Spleen (tissue), 7 donors: ENCODE data around the gene CENPS.

Experiments
- POLR2A ChIP-seq, 3 donors: fragments of 450-650 bp; IDR thresholded peaks; one replicate each; pipeline ENCODE4 v1.5.1; 2017; ENCODE audit warnings: antibody characterized with exemption in 3 of 3, mild to moderate bottlenecking in 1 of 3
- POLR2AphosphoS5 ChIP-seq, 3 donors: sonication (generic); formaldehyde crosslinking; IDR thresholded peaks; one replicate each; pipeline ENCODE4 v1.5.1; 2017; ENCODE audit warnings: antibody characterized with exemption in 3 of 3
- TF ChIP-seq, protein P1 (sequence below), 11 experiments: fragments of 200-600 bp in 7 of 11; fragments of 450-650 bp in 4 of 11; sonication (generic) in 4 of 11; IDR thresholded peaks in 8 of 11; conservative IDR thresholded peaks in 3 of 11; 1 replicate in 7 of 11; 2 replicates in 4 of 11; pipeline versions ENCODE4 v1.4.0 to v1.8.0; 2016 to 2021; ENCODE audit warnings: antibody characterized with exemption in 11 of 11, inconsistent platforms in 4 of 11, mild to moderate bottlenecking in 1 of 11
- donor health status: DM: no; HTN: no; CAD: no; lungs with moderate emphysema.
- donor health status: DM: no; HTN: no; CAD: no.
- donor health status: DM: no; HTN: no; CAD: no.

DNA sequence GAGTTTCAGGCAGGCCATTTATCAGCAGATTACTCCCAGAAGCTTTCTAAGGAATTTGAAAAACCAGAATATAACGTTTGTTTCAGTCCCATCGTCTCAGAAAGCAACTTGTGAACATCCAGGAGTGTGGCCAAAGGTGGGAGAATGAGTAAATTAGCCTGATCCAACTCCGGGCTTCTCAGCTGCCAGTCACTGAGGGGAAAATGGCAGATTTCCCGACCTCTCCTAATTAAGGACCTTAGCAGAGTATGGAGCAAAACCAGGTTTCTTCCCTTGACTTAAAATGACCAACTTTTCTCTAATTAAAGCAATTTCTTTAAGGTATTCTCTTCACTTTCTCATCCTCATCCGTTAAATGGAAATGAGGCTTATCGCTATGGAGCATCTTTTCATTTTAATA is 20.6 kb downstream of the CENPS start:
- TF ChIP-seq, protein P1, sequence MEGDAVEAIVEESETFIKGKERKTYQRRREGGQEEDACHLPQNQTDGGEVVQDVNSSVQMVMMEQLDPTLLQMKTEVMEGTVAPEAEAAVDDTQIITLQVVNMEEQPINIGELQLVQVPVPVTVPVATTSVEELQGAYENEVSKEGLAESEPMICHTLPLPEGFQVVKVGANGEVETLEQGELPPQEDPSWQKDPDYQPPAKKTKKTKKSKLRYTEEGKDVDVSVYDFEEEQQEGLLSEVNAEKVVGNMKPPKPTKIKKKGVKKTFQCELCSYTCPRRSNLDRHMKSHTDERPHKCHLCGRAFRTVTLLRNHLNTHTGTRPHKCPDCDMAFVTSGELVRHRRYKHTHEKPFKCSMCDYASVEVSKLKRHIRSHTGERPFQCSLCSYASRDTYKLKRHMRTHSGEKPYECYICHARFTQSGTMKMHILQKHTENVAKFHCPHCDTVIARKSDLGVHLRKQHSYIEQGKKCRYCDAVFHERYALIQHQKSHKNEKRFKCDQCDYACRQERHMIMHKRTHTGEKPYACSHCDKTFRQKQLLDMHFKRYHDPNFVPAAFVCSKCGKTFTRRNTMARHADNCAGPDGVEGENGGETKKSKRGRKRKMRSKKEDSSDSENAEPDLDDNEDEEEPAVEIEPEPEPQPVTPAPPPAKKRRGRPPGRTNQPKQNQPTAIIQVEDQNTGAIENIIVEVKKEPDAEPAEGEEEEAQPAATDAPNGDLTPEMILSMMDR (IDR thresholded peaks at IDR 0.05 in 8 of 11, conservative IDR thresholded peaks at IDR 0.05 in 3 of 11), result no peak
- TF ChIP-seq POLR2A (IDR thresholded peaks at IDR 0.05), result no peak
- no peak for TF ChIP-seq POLR2AphosphoS5 (IDR thresholded peaks at IDR 0.05)
